ENCODE results near the gene SFT2D2.

SFT2D2 gene

GRCh38 chr1:168265596-168265995 lies 39.8 kb downstream of the SFT2D2 start:
- no peak for DNase-seq (ENCODE audit: low read depth)

GRCh38 chr1:168266644-168267186 lies 40.9 kb downstream of the SFT2D2 start:
- DNase-seq (ENCODE audit: low read depth): no peak

DNA sequence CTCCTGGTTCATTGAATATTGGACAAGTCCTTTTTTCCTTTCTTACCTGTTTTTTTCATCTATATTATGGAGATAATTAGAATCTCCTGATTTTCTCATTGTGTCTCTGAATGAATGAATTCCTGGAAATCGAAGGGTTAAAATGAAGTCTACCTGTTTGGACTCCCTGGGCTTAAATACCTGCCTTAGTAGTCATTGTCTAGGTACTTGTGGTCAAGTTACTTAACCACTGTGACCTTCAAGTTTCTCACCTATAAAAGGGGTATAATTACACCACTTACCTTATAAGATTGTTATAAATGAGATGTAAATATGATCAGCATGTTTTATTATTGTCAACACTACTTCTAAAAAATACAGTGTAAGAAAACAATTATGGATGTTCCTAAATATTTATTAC lies 45.8 kb downstream of the SFT2D2 start:
- DNase-seq (ENCODE audit: low read depth): no peak

DNA sequence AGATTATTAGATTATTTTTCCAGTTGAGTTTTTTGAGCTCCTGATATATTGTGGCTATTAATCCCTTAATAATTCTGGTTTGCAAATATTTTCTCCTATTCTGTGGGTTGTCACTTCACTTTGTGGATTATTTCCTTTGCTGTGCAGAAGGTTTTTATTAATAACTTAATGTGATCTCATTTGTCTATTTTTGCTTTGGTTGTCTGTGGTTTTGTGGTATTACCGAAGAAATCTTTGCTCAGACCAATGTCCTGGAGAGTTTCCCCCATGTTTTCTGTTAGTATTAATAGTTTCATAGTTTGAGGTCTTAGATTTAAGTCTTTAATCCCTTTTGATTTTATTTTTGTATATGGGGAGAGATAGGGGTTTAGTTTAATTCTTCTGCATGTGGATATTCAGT lies 47.8 kb downstream of the SFT2D2 start:
- DNase-seq (ENCODE audit: low read depth): no peak

GRCh38 chr1:168279253-168279652 lies 53.4 kb downstream of the SFT2D2 start:
- no peak for DNase-seq (ENCODE audit: low read depth)

DNA sequence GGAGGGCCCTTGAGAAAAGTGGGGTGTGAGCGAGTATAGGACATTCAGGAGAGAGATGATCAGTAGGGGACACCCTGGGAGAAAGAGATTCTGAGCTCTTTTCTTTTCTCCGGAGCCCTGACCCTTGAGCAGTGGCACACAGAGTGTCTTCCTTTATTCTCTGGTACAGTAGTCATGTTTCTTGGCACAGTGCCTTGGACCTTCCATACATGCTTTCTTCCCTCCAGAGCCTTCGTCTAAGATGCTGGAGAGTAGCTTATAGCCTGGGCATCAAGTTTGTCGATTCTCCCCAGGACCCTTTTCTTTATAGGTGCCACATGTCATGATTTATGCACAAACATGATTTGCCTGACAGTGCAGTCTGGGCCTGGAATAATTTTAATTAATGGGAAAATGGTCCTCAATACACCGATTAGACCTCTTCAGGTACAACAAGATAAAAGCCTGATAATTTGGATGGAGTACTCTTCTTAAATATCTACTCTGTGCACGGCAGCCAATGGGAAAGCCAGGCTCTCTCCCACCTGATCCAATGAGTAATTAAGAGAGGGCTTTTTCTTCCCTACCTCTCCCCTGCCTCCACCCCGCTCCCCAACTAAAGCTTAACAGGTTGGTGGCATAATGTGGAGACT lies 54.6 kb downstream of the SFT2D2 start, which contains the start of gene TBX19:
Gene TBX19, plus strand, starts transcription at position 582 of the 632 bp plus-strand sequence. CDS start 214 bp downstream, outside the sequence.
- DNase-seq (ENCODE audit: low read depth): no peak

GRCh38 chr1:168281603-168282325 lies 56.0 kb downstream of the SFT2D2 start:
- DNase-seq (ENCODE audit: low read depth): no peak

- DNase-seq (ENCODE audit: low read depth): no peak
These were observed 59.7 kb downstream of the SFT2D2 start for GRCh38 chr1:168285521-168285790.

- no peak for DNase-seq (ENCODE audit: low read depth)
These were observed 60.4 kb downstream of the SFT2D2 start for GRCh38 chr1:168285971-168286927.

DNA sequence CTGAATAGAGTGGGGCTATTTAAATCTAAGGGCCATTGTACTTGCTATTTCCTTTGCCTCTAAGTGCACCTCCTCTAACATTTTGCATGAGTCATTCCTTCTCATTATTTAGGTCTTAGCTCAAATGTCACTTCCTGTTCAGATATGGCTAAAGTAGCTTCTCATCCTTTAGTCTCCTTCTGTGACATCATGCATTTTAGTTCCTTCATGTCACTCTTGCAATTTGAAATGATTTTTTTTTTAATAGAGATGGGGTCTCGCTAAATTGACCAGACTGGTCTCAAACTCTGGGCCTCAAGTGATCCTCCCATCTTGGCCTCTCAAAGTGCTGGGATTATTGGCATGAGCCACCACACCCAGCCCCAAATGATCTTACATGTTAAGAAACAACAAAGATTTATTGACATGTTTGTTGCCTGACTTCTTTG lies 61.4 kb downstream of the SFT2D2 start:
- no peak for DNase-seq (ENCODE audit: low read depth)

DNA sequence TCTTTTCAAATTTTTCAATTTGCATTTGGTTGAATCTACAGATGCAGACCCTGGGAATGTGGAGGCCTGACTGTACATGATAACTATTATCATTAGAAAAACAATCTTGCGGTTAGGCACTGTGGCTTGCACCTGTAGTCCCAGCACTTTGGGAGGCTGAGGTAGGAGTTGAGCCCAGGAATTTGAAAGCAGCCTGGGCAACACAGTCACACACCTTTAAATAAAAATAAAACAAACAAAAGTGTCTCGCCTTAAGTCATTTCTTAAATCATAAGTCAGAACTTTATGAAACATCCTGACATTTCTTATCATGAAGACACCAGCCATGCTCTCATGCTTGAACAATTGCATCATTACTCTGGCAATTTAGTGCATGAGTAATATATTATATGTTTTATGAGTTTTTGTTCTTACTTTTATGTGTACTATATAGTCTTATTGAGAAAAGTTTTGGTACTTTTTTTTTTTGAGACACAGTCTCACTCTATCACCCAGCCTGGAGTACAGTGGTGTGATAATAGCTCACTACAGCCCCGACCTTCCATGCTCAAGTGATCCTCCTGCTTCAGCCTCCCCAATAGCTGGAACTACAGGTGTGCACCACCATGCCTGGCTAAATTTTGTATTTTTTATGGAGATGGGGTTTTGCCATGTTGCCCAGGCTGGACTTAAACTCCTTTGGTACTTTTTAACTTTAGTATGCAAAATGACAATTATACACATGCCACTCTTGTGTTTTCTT lies 62.7 kb downstream of the SFT2D2 start:
- DNase-seq (ENCODE audit: low read depth): no peak

- no peak for DNase-seq (ENCODE audit: low read depth)
These were observed 65.5 kb downstream of the SFT2D2 start for GRCh38 chr1:168291222-168291837.

GRCh38 chr1:168293356-168293755 lies 67.6 kb downstream of the SFT2D2 start:
- no peak for DNase-seq (ENCODE audit: low read depth)

- DNase-seq (ENCODE audit: low read depth): no peak
These were observed 69.8 kb downstream of the SFT2D2 start for GRCh38 chr1:168295411-168296114.

- DNase-seq (ENCODE audit: low read depth): no peak
These were observed 71.4 kb downstream of the SFT2D2 start for GRCh38 chr1:168297019-168297730.

DNA sequence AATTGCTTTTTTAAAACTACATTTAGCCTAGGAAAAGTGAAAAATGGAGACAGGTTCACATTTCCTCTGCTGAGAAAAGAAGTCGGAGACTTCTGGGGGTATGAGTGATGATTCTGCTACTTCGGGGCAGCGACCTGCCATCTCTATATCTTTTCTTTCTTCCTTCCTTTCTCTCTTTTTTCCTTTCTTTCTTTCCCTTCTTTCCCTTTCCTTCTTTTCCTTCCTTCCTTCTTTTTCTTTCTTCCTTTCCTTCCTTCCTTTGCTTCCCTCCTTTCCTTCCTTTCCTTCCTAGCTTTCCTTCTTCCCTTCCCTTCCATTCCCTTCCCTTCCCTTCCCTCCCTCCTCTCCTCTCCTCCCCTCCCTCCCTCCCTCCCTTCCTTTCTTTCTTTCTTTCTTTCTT lies 72.6 kb downstream of the SFT2D2 start:
- DNase-seq (ENCODE audit: low read depth): no peak

- DNase-seq (ENCODE audit: low read depth): no peak
These were observed 74.8 kb downstream of the SFT2D2 start for GRCh38 chr1:168300626-168301025.

- no peak for DNase-seq (ENCODE audit: low read depth)
These were observed 76.0 kb downstream of the SFT2D2 start for GRCh38 chr1:168301664-168302320.
